Right lobe of liver (tissue), 6 donors: ENCODE data around the gene ITGB3BP. TPM values are rescaled to one million over a fixed set of nuclear protein-coding genes. Genes with fewer than 3 reads are reported as not detected.

Experiments
- ATAC-seq, 4 donors: fragments of 200-7000 bp; cut with Tn5 transposase; one replicate each; pipeline ENCODE4 v1.9.1; 2020; ENCODE audit warnings: mild to moderate bottlenecking in 4 of 4, moderate library complexity in 4 of 4
- DNase-seq, 3 donors: peaks; one replicate each; pipeline ENCODE4 v3.0.0-alpha.2; 2020
- H3K27ac ChIP-seq, 3 donors: fragments of 200-600 bp; one replicate each; pipeline ENCODE4 v1.8.0; 2022
- H3K27me3 ChIP-seq, 2 donors: fragments of 200-600 bp; one replicate each; pipeline ENCODE4 v1.8.0; 2022
- H3K36me3 ChIP-seq, 4 donors: fragments of 200-600 bp; sonication (generic) in 1 of 4; one replicate each; pipeline versions ENCODE4 v1.5.1 to v1.8.0; 2017 to 2022; ENCODE audit warnings: control low read depth in 1 of 4
- H3K4me1 ChIP-seq, 4 donors: fragments of 200-600 bp; sonication (generic) in 1 of 4; one replicate each; pipeline versions ENCODE4 v1.5.1 to v1.8.0; 2017 to 2022; ENCODE audit warnings: control low read depth in 1 of 4
- H3K4me3 ChIP-seq, 3 donors: fragments of 200-600 bp; one replicate each; pipeline ENCODE4 v1.8.0; 2022
- H3K9me3 ChIP-seq, 4 donors: fragments of 200-600 bp; sonication (generic) in 1 of 4; one replicate each; pipeline versions ENCODE4 v1.5.1 to v1.8.0; 2017 to 2022; ENCODE audit warnings: control low read depth in 1 of 4
- CTCF ChIP-seq, 4 donors: fragments of 200-600 bp in 3 of 4; fragments of 450-650 bp in 1 of 4; IDR thresholded peaks; one replicate each; pipeline versions ENCODE4 v1.5.1 to v1.8.0; 2016 to 2022; ENCODE audit warnings: antibody characterized with exemption in 4 of 4, mild to moderate bottlenecking in 2 of 4
- POLR2A ChIP-seq: fragments of 450-650 bp; IDR thresholded peaks from one replicate; pipeline ENCODE4 v1.6.1; 2017; ENCODE audit warnings: antibody characterized with exemption, mild to moderate bottlenecking
- WGBS: methylation state at CpG from one replicate; pipeline ENCODE4 v1.1.6; 2018; ENCODE audit warnings: low coverage, low lambda C conversion rate; ENCODE audit not compliant: insufficient coverage; ENCODE audit errors: missing lambda C conversion rate; 5-methylcytosine and 5-hydroxymethylcytosine counted together
- intact Hi-C, 2 donors: fragments of 100-400 bp; cut with DNase I; formaldehyde crosslinking; loops; one replicate each; pipeline versions ENCODE4 v1.11.2 to v1.14.1; 2022
- total RNA-seq, 6 experiments: library from RNA; depleted of rRNA in 2 of 6; stranded (reverse); fragments of >200 nt in 2 of 6; fragmentation: NEBNext Ultra II Directional in 3 of 6; extraction: Animal tissue kit (Norgen Biotek cat#: 25700) in 3 of 6; gene quantifications; one replicate each; pipeline versions ENCODE4 v1.1.0 to v1.2.4, GENCODE V29; 2016 to 2023
- donor health status: DM: no; HTN: yes; CAD: no.
- donor health status: DM: no; HTN: no; CAD: no.
- donor health status: DM: no; HTN: no; CAD: no.
- donor health status: DM: no; HTN: yes; CAD: no.
- donor health status: DM: no; HTN: yes; CAD: no.

Gene ITGB3BP
- total RNA-seq, 6 experiments from 2014 or later: 4.3 to 10.7 (median 7.0) TPM

- H3K4me1 ChIP-seq: no peaks in the 10 kb centered on the region
- no peaks in the 10 kb centered on the region for H3K9me3 ChIP-seq
- DNase-seq: no peak
- no peak overlapping the region for H3K27ac ChIP-seq
- H3K27me3 ChIP-seq: no peaks in the 10 kb centered on the region
- H3K36me3 ChIP-seq: no peaks in the 10 kb centered on the region
- intact Hi-C loops: no loop called here
- no peak overlapping the region for H3K4me3 ChIP-seq
- peak in 1 of 4 donors; percentile 38 for ATAC-seq
- TF ChIP-seq POLR2A (no peak), CTCF (IDR thresholded peaks at IDR 0.05) (no peak)
- WGBS: 82% methylated on average over 3 of the region's 3 CpGs
Measured at GRCh38 chr1:63463248-63463647, 59.8 kb downstream of the ITGB3BP start.

DNA sequence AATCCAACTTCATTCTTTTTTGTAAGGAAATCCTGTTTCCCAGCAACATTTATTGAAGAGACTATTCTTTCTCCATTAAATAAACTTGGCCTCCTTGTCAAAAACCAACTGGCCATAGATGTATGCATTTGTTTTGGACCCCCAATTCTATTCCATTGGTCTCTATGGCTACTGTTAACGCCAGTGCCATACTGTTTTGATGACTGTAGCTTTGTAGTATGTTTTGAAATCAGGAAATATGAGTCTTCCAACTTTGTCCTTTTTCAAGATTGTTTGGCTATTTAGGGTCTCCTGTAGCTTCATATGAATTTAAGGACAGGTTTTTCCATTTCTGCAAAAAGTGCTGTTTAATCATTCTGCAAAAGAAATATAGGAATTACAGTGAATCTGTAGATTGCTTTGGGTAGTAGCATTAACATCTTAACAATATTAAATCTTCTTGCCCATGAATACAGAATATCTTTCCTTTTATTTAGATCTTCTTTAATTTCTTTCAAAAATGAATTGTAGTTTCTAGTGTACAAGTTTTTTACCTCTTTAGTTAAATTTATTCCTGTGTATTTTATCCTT, 61.3 kb downstream of the ITGB3BP start:
- Histone ChIP-seq H3K4me1 (no peaks in the 10 kb centered on the region), H3K27ac (no peak overlapping the region), H3K27me3 (no peaks in the 10 kb centered on the region), H3K9me3 (no peaks in the 10 kb centered on the region), H3K4me3 (no peak overlapping the region), H3K36me3 (no peaks in the 10 kb centered on the region)
- TF ChIP-seq CTCF (IDR thresholded peaks at IDR 0.05) (no peak), POLR2A (no peak)
- DNase-seq (no peak), ATAC-seq (no peak)
- intact Hi-C loops: no loop called here
- WGBS: 89% methylated on average over 1 of the region's 1 CpG

- TF ChIP-seq CTCF (IDR thresholded peaks at IDR 0.05) (no peak), POLR2A (no peak)
- no peak overlapping the region for H3K27ac ChIP-seq
- H3K4me3 ChIP-seq: no peak overlapping the region
- no peak for ATAC-seq
- no peaks in the 10 kb centered on the region for H3K4me1 ChIP-seq
- no peaks in the 10 kb centered on the region for H3K27me3 ChIP-seq
- intact Hi-C loops: no loop called here
- H3K36me3 ChIP-seq: no peaks in the 10 kb centered on the region
- no peak for DNase-seq
- H3K9me3 ChIP-seq: no peaks in the 10 kb centered on the region
Measured at GRCh38 chr1:63458750-63459149, 64.3 kb downstream of the ITGB3BP start.

DNA sequence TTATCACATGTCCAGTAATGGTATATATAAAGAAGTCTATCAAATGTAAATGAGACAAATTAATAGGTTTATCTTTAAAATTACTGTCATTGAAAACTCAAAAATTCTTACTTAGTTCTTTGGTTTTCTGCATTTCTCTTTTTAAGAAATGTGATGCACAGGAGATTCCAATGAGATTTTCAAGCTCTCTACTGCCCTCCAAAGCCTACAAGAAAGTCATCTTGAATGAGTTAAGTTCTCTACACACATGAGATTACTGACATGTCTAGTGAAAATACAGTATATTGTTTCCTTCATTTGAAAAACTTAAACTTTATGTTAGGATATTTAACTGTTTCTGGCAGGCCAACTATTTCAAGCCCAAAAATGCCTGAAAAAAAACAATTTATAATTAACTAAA, 68.8 kb downstream of the ITGB3BP start:
- intact Hi-C loops: no loop called here
- no peak overlapping the region for H3K27ac ChIP-seq
- TF ChIP-seq POLR2A (no peak), CTCF (IDR thresholded peaks at IDR 0.05) (peak in 2 of 4 donors; percentile 13 to 14)
- no peaks in the 10 kb centered on the region for H3K4me1 ChIP-seq
- ATAC-seq: no peak
- no peak for DNase-seq
- H3K4me3 ChIP-seq: no peak overlapping the region
- no peaks in the 10 kb centered on the region for H3K27me3 ChIP-seq
- no peaks in the 10 kb centered on the region for H3K9me3 ChIP-seq
- H3K36me3 ChIP-seq: no peaks in the 10 kb centered on the region

DNA sequence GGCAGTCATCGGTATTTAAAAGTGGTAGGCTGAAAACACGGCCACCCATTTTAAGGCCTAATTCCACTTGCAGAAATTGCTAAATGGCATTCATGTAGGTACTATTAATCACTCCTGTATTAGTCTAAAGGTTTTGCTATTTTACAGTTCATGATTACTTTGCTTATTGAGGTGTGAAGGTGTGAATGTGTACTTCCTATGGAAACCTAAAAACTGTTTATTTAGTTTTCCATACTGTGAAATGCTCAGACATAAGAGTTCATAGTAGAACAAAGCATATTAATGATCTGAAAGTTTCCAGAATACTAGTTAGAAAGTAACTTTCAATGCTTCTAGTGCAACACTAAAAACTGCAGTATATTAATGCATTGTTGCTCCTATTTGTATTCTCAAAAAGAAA, 69.8 kb downstream of the ITGB3BP start:
- ATAC-seq (no peak), DNase-seq (no peak)
- Histone ChIP-seq H3K9me3 (no peaks in the 10 kb centered on the region), H3K4me1 (no peaks in the 10 kb centered on the region), H3K27me3 (no peaks in the 10 kb centered on the region), H3K36me3 (no peaks in the 10 kb centered on the region), H3K4me3 (no peak overlapping the region), H3K27ac (no peak overlapping the region)
- no peak for TF ChIP-seq CTCF (IDR thresholded peaks at IDR 0.05)
- TF ChIP-seq POLR2A: no peak
- 100% methylated on average over 2 of the region's 2 CpGs for WGBS
- intact Hi-C loops: no loop called here
